PFSK-1 (cell line): ENCODE measurements around the gene NR2F6.

Experiments
- FOXP2 ChIP-seq: optimal IDR thresholded peaks from 2 replicates; pipeline ENCODE3; 2011; ENCODE audit warnings: borderline replicate concordance, control low read depth, inconsistent platforms; ENCODE audit not compliant: insufficient read depth; ENCODE audit errors: extremely low read length, extremely low read depth
- POLR2AphosphoS5 ChIP-seq: IDR thresholded peaks from 2 replicates; pipeline ENCODE4 v1.6.1; 2012; ENCODE audit warnings: low read depth, mild to moderate bottlenecking, control low read depth, low read length, moderate library complexity
- REST ChIP-seq, 2 experiments: IDR thresholded peaks; 2 replicates each; pipeline versions ENCODE4 v1.6.1 to v1.8.0; 2011 to 2012; ENCODE audit warnings: low read depth in 2 of 2, low read length in 2 of 2, control low read depth in 1 of 2, inconsistent platforms in 1 of 2, mild to moderate bottlenecking in 1 of 2, moderate library complexity in 1 of 2; ENCODE audit not compliant: insufficient read depth in 1 of 2
- SIN3A ChIP-seq: IDR thresholded peaks from 2 replicates; pipeline ENCODE4 v1.6.1; 2012; ENCODE audit warnings: mild to moderate bottlenecking, low read length, moderate library complexity, borderline replicate concordance; ENCODE audit not compliant: insufficient read depth
- TAF1 ChIP-seq: IDR thresholded peaks from 2 replicates; pipeline ENCODE4 v1.6.1; 2012; ENCODE audit warnings: low read length, control low read depth, borderline replicate concordance; ENCODE audit not compliant: insufficient read depth

Gene NR2F6

GRCh38 chr19:17229890-17230289, 15.8 kb downstream of the NR2F6 start:
- TF ChIP-seq SIN3A (no peak), POLR2AphosphoS5 (peak; percentile 52)

DNA sequence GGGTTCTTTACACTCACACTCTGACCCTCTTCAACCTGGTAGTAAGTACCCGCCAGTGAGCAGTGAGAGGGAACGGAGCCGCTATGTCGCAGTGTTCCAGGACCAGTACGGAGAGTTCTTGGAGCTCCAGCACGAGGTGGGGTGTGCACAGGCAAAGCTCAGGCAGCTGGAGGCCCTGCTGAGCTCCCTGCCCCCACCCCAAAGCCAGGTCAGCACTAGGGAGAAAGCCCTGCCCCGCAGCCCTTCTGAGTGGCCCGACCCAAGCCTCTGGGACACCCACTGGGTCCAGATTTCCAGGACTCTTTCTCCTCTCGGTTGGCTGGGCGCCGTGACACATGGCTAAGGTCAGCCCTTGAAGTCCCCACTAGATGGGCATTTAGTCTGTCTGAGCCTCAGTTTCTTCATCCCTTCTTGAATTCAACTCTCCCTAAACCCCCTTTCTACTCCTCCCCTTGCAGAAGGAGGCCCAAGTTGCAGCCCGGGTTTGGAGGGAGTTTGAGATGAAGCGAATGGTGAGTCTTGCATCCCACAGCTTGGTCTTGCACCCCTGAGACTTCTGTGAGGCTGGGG, 17.8 kb downstream of the NR2F6 start:
- TF ChIP-seq FOXP2 (no peak), TAF1 (no peak), SIN3A (no peak), POLR2AphosphoS5 (0 out of 2 replicates have a peak, but pooled peaks have one; percentile 18)

DNA sequence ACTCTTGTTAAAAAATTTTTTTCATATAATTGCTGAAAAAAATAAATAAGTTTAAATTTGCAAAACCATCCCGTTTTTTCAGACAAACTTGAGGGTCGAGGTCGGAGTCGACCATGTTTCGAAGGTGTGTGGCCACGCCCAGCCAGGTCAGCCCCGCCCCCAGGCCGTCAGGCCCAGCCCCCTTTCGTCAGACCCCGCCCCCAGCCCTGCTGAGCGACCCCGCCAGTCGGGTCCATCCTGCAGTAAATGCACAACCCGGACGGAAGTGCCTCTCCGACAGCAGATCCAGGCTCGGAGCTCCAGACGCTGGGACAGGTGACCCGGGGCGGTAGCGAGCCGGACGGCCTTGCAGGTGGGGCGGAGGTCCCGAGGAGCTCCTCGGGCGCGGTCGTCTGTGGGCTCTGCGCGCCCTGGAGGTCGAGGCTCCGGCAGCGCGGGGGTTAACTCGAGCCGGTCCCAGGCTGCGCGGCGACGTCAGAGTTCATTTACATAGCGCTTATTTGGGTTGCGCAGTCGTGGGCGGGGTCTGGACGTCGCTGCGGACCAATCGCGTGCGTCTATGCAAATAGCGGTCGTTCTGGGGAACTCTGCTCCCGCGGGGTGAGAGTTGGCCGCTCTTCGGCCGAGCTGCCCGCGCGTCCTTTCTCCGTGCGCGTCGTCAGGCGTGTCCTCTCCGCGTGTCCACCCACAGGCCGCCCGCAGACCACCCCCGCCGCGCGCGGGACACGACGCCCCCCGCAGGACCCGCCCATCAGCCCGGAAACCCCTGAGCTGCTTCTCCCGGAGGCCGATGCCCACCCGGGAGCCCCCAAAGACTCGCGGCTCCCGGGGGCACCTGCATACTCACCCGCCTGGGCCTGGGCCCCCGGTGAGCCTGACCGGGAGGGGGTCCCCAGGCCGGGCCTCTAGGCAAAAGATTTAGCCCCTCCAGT, 19.5 kb downstream of the NR2F6 start, which contains the start of gene OCEL1:
Gene OCEL1, plus strand, starts transcription at position 225 of the 932 bp plus-strand sequence. Its CDS starts 22 bp downstream, at position 247.
- TF ChIP-seq POLR2AphosphoS5 (peak; percentile 77), FOXP2 (peak; percentile 82), REST (IDR thresholded peaks at IDR 0.05; ENCODE audit: insufficient read depth in 1 of 2, low read depth in 2 of 2, low read length in 2 of 2) (no peak)

GRCh38 chr19:17225053-17225452, 20.7 kb downstream of the NR2F6 start:
- TF ChIP-seq FOXP2 (no peak), REST (IDR thresholded peaks at IDR 0.05; ENCODE audit: insufficient read depth in 1 of 2, low read depth in 2 of 2, low read length in 2 of 2) (no peak), SIN3A (no peak), POLR2AphosphoS5 (no peak), TAF1 (no peak)

- no peak for TF ChIP-seq REST (IDR thresholded peaks at IDR 0.05; ENCODE audit: insufficient read depth in 1 of 2, low read depth in 2 of 2, low read length in 2 of 2)
Measured at GRCh38 chr19:17220207-17220758, 25.4 kb downstream of the NR2F6 start.

DNA sequence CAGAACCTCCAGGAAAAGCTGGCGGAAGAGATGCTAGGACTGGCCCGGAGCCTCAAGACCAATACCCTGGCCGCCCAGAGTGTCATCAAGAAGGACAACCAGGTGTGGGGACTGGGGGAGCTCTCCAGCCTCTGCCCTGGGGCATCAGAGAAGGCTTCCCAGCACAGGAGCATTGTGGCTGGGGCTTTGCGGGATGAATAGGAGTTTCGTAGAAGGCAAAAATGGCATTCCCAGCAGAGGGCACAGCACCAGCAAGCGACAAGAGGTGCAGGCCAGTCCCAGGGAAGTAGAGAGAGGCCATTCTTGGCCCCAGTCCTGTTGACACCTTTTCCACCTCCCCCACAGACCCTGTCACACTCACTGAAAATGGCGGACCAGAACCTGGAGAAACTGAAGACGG, 26.4 kb downstream of the NR2F6 start:
- TF ChIP-seq SIN3A, result no peak
- TF ChIP-seq TAF1, result no peak
- no peak for TF ChIP-seq REST (IDR thresholded peaks at IDR 0.05; ENCODE audit: insufficient read depth in 1 of 2, low read depth in 2 of 2, low read length in 2 of 2)
- no peak for TF ChIP-seq POLR2AphosphoS5
- TF ChIP-seq FOXP2, result no peak
